Measurements from ENCODE around the gene VPS26A.
"Not testable (repeated sequence)": the region's sequence is repeated elsewhere in the genome, so short reads cannot be mapped to it uniquely, and the experiment has no call there.

Gene VPS26A

DNA sequence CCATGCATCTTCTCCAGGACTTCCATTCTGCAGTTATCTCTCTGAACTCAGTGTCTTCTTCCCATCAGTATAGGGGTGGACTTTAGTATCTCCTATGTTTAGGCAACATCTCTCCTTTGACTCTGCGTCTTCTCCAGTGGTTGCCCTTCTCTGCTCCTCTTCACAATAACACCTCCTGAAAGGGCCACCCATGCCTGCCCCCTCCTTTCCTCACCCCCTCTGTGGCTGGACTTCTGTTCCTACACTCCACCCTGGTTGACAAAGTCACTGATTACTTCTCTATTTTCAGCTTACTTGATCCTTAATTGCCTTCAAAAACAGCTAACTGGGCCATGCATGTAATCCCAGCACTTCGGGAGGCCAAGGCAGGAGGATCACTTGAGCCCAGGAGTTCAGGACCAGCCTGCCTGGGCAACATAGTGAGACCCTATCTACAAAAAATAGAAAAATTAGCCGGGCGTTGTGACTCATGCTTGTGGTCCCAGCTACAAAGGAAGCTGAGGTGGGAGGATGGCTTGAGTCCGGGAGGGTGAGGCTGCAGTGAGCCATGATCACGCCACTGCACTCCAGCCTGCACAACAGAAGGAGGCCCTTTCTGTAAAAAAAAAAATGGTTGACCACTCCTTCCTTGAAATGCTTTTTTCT lies 22.4 kb upstream of the VPS26A start:
- no peak for FAIRE-seq
- DNase-seq (ENCODE audit: insufficient read length, low spot score) = no peak

DNA sequence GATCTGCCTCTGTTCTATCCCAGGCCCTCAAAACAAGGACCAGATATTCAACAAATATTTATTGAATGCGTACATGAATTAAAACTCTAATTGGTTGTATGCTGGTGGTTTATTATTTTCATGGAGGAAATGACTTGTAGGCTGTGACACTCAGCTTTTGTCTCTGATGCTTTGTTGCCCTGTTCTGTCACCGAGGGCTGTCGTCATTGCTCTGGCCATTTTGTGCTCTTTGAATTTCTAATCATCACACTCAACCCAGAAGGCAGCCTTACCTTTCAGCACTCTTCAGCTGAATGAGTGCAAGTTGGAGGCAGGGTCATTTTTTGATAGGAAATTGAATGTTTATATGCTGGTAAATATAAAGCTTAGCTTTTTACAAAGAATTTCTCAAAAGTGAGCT lies 21.5 kb upstream of the VPS26A start:
- DNase-seq (ENCODE audit: insufficient read length, low spot score) (no peak), FAIRE-seq (no peak)

DNA sequence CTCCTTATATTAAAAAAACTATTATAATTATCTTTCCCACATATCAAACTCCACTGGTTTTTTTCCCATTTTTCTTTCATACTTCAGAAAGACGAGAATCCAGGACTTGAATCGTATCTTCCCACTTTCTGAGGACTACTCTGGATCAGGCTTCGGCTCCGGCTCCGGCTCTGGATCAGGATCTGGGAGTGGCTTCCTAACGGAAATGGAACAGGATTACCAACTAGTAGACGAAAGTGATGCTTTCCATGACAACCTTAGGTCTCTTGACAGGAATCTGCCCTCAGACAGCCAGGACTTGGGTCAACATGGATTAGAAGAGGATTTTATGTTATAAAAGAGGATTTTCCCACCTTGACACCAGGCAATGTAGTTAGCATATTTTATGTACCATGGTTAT lies 20.2 kb upstream of the VPS26A start:
- FAIRE-seq (no peak), DNase-seq (ENCODE audit: insufficient read length, low spot score) (no peak)

DNA sequence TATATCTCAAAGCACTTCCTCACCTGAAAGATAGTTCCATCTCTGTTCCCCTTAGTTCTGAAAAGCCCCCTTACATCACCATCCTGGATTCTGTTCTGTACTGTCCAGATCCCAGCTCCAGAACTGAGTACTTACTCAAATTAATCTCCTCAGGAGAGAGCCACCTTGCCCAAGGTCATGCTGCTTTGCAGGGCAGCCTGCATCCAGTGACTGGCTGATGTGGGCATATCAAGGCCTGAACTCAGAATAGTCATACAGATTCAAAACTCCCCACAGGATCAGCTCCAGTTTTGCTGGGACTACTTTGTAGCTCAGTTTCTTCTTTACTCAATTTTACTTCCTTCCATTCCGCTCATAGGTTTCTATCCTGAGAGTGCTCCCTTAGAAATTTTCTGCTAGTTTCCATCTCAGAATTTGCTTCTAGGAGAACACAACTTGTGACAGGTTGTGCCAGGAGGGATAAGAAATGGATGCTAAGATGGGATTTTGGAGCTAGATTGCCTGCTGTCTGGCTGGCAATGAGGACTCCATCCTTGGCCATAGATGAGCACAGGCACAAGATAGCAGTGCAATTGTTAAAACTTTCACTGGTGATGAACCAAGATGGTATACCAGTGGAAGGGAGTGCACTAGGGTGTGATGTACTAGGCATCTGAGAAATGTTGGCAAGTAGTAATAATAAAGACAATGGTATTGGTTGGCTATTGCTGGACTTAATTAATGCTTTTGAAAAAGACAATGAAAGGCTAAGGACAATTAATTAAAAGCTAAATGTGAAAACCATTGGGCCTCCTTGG lies 18.8 kb upstream of the VPS26A start:
- FAIRE-seq = no peak

DNA sequence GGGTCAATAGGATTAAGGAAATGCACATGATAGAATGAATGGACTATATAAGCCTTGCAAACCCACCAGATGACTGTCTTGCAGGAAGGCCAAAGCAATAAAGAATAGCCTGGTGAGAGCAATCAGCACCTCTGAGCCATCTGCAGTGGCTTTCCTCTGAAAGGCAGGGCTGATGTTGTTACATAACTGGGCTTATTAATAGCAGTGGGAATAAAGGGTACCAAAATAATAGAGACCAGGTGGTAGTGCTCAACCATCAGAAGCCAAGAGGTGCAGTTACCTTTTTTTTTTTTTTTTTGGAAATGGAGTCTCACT lies 16.8 kb upstream of the VPS26A start:
- no peak for FAIRE-seq
- no peak for DNase-seq (ENCODE audit: insufficient read length, low spot score)

More for the DNA sequence above, 18.8 kb upstream of the VPS26A start:
- DNase-seq (ENCODE audit: insufficient read length, low spot score) = no peak

DNA sequence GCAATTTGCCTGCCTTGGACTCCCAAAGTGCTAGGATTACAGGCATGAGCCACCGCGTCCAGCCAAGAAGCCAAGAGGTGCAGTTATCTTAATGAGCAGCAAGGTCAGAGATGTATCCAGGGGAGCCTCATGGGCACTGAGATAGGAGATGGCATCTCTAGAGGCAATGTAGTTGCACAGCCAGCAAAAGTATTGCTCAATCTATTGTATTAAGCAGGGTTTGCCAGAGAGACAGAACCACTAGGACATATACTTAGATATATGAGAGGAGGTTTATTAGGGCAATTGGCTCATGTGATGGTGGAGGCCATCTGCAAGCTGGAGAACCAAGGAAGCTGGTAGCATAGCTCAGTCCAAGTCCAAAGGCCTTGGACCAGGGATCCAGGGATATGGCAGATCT lies 16.3 kb upstream of the VPS26A start:
- FAIRE-seq (no peak), DNase-seq (ENCODE audit: insufficient read length, low spot score) (no peak)

DNA sequence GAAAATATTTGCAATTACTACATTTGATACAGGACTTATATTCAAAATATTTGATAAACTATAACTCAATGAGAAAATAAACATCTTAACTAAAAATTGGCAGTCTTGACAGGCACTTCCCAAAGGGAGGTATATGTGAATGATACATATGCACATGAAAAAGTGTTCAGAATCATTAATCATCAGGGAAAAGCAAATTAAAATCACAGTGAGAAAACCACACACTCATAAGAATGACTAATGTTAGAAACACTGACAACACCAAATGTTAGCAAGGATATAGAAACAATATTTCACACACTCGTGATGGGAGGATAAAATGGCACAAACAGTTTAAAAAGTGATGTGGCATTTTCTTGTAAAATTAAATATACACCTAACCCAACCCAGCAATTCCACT lies 4.1 kb upstream of the VPS26A start:
- FAIRE-seq (no peak), DNase-seq (ENCODE audit: insufficient read length, low spot score) (no peak)

DNA sequence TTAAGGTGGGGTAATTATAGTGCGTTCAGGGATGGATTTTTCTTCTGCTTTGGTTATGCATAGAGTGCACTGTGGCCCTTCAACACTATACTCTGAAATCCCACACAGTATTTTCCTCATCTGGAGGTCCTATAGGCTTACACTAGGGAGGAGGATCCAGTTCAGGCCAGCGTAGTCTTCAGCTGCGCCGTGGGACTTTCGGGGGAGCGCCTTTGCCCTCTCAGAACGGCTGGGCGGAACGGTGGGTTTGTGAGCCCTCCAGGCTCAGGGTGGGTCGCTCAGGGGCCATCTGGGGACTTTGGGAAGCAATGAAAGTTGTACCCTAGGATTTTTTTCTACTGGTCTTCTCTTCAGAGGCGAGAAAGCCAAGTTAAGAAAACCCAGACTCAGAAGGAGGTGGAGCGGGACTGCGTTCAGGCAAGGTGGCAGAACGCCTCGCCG lies 652 bp upstream of the VPS26A start:
- peak; percentile 21 for DNase-seq (ENCODE audit: insufficient read length, low spot score)
- FAIRE-seq = no peak

DNA sequence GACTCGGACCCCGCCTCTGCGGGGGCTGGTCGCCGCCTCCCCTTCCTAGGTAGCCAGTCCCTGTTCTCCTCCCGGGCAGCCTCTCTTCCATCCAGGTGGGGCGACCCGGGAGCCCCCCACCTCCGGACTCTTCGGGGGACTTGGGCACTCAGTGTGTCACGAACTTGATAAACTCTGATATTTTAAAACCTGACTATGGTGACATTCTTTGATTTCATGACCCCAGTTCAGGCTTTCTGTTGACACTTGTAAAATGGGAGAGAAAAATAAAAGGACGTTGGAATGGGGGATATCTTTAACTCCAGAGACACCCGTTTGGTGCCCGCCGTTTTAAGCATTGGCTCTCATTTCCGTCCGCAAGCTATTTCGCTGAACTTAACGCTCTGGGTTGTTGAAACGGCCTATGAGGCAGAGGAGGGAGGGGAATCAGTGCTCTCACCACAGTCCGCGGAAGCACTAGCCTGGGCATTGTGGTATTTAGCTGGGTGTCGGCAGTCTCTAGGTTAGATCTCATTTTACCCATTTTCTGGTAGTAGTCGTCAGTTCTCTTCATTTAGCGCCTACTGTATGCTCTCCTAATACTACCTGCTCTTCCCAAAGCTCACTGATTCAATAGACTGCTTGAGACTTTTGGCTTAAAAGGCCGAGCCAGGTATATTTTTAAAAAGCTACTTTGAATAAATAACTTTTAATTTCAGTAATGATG lies 738 bp downstream of the VPS26A start:
- peak; percentile 92 for FAIRE-seq

DNA sequence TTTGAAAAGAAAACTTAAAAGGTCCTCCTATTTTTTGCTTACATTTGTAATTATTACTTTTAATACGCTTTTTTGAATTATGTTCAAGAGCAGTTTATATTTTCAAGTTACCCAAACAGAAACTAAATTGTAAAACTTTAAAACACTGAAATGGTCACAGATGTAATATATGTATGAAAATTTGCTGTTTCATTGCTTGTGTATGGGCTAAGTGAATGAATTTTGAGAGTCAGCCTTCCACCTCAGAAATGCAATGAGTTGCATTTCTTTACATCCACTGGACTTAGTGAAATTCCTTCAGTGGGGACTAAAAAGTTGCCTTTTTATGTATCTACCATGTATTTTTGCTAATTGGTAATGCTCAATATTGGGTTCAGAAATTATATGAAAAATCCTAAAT lies 1.6 kb downstream of the VPS26A start:
- no peak for DNase-seq (ENCODE audit: insufficient read length, low spot score)
- FAIRE-seq = peak; percentile 11

More for the DNA sequence above, 738 bp downstream of the VPS26A start:
- peak; percentile 24 for DNase-seq (ENCODE audit: insufficient read length, low spot score)

DNA sequence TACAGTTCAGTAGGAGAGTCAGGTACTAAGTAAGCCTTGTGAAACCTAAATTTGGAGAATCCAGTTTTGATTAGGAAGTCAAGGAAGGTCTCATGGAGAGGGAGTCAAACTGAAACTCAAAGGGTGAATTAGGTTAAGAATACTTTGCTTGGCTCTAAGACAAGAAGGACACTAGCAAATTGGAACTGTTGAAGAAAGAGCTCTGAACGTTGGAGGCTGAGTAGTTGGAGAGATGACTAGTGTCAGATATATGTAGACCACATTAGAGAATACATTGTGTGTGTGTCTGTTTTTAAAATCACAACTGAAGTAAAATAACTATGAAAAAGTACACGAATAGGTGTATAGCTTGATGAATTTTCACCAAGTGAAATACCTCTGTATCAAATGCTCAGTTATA lies 6.3 kb downstream of the VPS26A start:
- FAIRE-seq = peak; percentile 26

DNA sequence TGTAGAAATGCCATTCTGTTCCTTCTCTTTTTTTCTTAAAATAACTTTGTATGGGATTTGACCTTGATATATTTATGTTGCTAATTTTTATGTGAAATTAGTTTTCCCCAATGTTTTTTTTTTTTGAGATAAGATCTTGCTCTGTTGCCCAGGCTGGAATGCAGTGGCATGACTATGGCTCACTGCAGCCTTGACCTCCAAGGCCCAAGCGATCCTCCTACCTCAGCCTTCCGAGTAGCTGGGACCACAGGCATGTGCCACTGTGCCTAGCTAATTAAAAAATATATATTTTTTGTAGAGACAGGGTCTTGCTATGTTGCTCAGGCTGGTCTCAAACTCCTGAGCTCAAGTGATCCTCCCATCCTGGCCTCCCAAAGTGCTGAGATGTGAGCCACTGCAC lies 16.0 kb downstream of the VPS26A start:
- FAIRE-seq (no peak), DNase-seq (ENCODE audit: insufficient read length, low spot score) (no peak)

More for the DNA sequence above, 6.3 kb downstream of the VPS26A start:
- no peak for DNase-seq (ENCODE audit: insufficient read length, low spot score)

DNA sequence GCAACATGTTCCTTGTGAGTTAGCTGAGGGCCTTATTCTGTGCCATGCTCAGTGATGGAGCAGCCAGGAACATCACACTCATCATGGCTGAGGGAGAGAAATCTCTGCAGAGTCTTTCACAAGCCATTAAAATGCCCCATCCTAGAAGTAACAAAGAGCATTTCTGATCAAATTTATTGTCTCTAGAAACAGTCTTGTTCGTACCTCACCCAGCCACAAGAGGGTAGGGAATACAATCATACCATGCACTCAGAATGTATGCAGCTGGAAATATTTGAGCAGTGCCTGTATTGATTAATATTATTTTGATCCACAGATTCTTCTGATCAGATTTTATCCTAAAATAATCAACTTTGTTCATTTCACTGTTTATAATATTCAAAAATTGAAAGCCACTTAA lies 17.3 kb downstream of the VPS26A start:
- no peak for DNase-seq (ENCODE audit: insufficient read length, low spot score)
- no peak for FAIRE-seq

DNA sequence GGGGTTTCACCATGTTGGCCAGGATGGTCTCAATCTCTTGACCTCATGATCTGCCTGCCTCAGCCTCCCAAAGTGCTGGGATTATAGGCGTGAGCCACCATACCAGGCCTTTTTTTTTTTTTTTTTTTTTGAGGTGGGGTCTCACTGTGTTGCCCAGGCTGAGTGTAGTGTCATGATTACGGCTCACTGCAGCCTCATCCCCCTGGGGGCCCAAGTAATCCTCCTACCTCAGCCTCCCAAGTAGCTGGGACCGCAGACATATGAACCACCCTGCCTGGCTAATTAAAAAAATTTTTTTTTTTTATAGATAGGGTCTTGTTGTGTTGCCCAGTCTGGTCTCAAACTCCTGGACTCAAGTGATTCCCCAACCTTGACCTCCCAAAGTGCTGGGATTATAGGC lies 18.1 kb downstream of the VPS26A start:
- FAIRE-seq; DNase-seq (ENCODE audit: insufficient read length, low spot score): not testable (repeated sequence)

DNA sequence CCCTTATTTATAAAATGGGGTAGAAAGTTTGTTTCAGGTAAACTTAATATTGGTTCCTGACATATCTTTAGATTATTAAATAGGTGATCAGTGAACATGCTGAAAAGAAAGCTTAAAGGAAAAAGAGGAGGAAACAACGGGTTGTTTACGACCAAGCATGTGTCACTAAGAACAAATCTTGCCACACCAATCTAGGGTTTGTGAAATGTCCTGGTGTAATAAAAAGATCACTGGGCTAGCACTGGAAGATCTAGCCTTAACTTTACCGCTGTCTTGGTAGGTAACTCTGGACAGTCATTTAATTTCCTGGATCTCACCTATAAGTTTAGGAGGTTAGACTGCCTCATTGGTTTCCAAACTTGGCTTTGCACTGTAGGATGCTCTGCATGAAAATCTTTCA lies 19.0 kb downstream of the VPS26A start:
- no peak for DNase-seq (ENCODE audit: insufficient read length, low spot score)
- FAIRE-seq = peak; percentile 52

DNA sequence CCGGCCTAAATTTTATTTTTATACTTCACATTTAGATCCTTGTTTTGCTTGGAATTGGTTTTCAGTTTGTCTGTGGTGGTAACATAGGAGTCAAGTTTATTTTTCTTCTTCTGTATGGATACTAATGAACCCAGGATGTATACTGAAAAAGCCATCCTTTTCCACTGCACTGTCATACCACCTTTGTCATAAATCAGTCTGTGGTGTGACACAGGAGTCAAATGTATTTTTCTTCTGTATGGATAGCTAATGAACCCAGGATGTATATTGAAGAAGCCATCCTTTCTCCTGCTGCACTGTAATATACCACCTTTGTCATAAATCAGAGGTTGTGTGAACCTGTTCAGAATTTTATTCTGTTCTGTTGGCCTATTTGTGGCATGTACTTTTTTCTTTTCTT lies 21.4 kb downstream of the VPS26A start:
- FAIRE-seq (no peak), DNase-seq (ENCODE audit: insufficient read length, low spot score) (no peak)

DNA sequence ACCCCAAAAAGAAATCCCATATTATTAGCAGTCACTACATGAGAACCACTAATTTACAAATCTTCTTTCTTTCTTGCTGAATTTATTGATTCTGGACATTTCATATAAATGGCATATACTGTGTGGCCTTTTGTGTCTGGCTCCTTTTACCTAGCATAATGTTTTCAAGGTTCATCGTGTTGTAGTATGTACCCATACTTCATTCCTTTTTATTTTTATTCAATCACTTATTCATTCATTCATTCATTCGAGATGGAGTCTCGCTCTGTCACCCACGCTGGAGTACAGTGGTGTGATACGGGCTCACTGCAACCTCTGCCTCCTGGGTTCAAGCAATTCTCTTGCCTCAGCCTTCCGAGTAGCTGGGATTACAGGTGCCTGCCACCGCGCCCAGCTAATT lies 21.9 kb downstream of the VPS26A start:
- no peak for DNase-seq (ENCODE audit: insufficient read length, low spot score)
- FAIRE-seq = no peak

DNA sequence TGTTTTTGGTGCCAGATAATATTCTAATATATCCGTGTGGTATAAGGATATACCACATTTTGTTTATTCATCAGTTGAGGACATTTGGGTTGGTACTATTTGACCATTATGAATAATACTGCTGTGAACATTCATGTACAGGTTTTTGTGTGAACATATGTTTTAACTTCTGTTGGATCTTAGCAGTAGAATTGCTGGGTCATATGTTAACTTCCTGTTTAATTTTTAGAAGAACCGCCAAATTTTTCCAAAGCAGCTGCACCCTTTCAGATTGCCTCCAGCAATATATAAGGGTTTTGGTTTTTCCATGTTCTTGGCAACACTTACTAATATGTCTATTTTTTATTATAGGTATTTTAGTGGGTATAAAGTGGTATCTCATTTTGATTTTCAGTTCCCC lies 22.8 kb downstream of the VPS26A start:
- FAIRE-seq (no peak), DNase-seq (ENCODE audit: insufficient read length, low spot score) (no peak)

DNA sequence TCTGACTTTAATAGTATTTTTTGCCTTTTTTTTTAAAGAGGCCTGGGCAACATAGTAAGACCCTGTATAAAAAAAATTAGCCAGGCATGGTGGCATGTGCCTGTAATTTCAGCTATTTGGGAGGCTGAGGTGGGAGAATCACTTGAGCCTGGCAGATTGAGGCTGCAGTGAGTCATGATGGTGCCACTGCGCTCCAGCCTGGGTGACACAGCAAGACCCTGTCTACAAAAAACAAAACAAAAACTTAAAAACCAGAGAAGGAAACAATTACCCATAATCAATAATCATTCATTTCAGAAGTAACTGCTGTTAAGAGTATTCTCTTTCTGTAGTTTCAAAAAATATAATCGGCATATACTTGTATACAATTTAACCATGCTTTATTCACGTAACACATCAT lies 28.0 kb downstream of the VPS26A start:
- no peak for FAIRE-seq

DNA sequence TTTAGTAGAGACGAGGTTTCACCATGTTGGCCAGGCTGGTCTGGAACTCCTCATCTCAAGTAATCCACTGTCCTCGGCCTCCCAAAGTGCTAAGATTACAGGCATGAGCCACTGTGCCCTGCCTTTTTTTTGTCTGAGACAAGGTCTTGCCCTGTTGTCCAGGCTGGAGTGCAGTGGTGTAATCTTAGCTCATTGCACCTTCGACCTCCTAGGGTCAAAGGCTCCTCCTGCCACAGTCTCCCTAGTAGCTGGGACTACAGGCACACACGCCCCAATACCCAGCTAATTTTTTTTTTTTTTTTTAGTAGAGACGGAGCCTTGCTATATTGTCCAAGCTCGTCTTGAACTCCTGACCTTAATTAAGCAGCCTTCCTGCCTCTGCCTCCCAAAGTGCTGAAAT lies 29.2 kb downstream of the VPS26A start:
- no peak for FAIRE-seq
- DNase-seq (ENCODE audit: insufficient read length, low spot score) = no peak

More for the DNA sequence above, 28.0 kb downstream of the VPS26A start:
- no peak for DNase-seq (ENCODE audit: insufficient read length, low spot score)

DNA sequence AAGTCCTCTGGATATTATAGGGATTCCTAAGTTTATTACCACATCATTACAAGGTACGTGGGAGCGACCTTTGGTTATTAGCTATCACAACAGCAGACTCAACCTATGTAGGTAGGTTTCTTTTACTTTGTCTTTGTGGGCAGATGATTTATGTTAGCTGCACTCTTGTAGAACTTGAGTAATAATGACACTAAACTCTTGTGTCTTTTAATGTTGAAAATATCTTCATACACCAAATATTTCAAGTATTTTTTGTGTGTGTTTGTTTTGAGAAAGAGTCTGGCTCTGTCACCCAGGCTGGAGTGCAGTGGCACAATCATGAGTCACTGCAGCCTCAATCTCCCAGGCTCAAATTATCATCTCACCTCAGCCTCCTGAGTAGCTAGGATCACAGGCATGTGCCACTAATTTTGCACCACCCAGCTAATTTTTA lies 36.8 kb downstream of the VPS26A start:
- DNase-seq (ENCODE audit: insufficient read length, low spot score) = no peak
- no peak for FAIRE-seq

DNA sequence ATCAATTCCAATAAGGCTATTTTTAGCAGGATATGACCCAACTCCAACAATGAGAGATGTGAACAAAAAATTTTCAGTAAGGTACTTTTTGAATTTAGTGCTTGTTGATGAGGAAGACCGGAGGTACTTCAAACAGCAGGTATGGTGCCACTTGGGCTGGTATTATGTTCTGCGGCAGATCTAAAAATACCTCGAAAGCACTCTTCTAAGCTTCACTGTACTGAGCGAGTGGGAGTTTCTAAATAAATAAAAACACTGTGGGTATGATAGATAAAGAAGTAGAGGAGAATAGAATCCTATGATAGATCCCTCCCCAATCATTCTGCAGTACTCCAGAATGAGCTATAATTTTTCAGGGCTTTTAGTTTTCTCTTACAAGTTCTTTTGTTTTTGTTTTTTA lies 44.5 kb downstream of the VPS26A start:
- DNase-seq (ENCODE audit: insufficient read length, low spot score) (no peak), FAIRE-seq (no peak)
